GM23338 (cell line): Measurements from ENCODE around the gene PPM1L. TPM values are rescaled to one million over a fixed set of nuclear protein-coding genes. Genes with fewer than 3 reads are reported as not detected.

ENCODE experiments used
- ATAC-seq: fragments of 200-7000 bp; cut with Tn5 transposase; 3 replicates; pipeline ENCODE4 v1.9.1; 2020
- DNase-seq: peaks from one replicate; pipeline ENCODE4 v3.0.0-alpha.2; 2015; ENCODE audit warnings: low spot score
- H2AFZ ChIP-seq: fragments of 200-600 bp; sonication (generic); 2 replicates; pipeline ENCODE4 v1.8.0; 2016; ENCODE audit warnings: antibody characterized with exemption, mild to moderate bottlenecking, moderate library complexity
- H3F3A ChIP-seq: fragments of 200-600 bp; sonication (generic); replicated peaks from 2 replicates; pipeline ENCODE4 v1.8.0; 2017; ENCODE audit warnings: antibody characterized with exemption, mixed run types, low read depth
- H3K27ac ChIP-seq: fragments of 200-600 bp; sonication (generic); 2 replicates; pipeline ENCODE4 v1.6.1; 2016; ENCODE audit warnings: low read depth
- H3K27me3 ChIP-seq: fragments of 200-600 bp; sonication (generic); 2 replicates; pipeline ENCODE4 v1.8.0; 2016; ENCODE audit warnings: mild to moderate bottlenecking, mixed run types, moderate library complexity; ENCODE audit not compliant: insufficient read depth
- H3K36me3 ChIP-seq: fragments of 200-600 bp; sonication (generic); 2 replicates; pipeline ENCODE4 v1.8.0; 2016; ENCODE audit warnings: mild to moderate bottlenecking; ENCODE audit not compliant: insufficient read depth
- H3K4me1 ChIP-seq: fragments of 200-600 bp; sonication (generic); 2 replicates; pipeline ENCODE4 v1.8.0; 2016; ENCODE audit warnings: mild to moderate bottlenecking, moderate library complexity; ENCODE audit not compliant: insufficient read depth
- H3K4me2 ChIP-seq: fragments of 200-600 bp; sonication (generic); 2 replicates; pipeline ENCODE4 v1.7.1; 2017; ENCODE audit warnings: mixed run types
- H3K4me3 ChIP-seq: fragments of 200-600 bp; sonication (generic); 2 replicates; pipeline ENCODE4 v1.6.1; 2016; ENCODE audit warnings: mixed run types
- H3K79me2 ChIP-seq: fragments of 200-600 bp; sonication (generic); replicated peaks from 2 replicates; pipeline ENCODE4 v1.8.0; 2017; ENCODE audit warnings: mild to moderate bottlenecking; ENCODE audit not compliant: insufficient read depth
- H3K9me2 ChIP-seq: fragments of 200-600 bp; sonication (generic); 2 replicates; pipeline ENCODE4 v1.8.0; 2017; ENCODE audit not compliant: insufficient read depth
- H4K20me1 ChIP-seq: fragments of 200-600 bp; sonication (generic); replicated peaks from 2 replicates; pipeline ENCODE4 v1.8.0; 2017; ENCODE audit warnings: mild to moderate bottlenecking; ENCODE audit not compliant: insufficient read depth
- H3K27ac Mint-ChIP-seq: 2 replicates; pipeline ENCODE4 v1.8.0; 2020; ENCODE audit warnings: inconsistent platforms, mild to moderate bottlenecking, moderate library complexity, mixed read lengths
- H3K27me3 Mint-ChIP-seq: 3 replicates; pipeline ENCODE4 v1.8.0; 2022; ENCODE audit warnings: low read depth, mild to moderate bottlenecking, moderate library complexity, mixed read lengths, inconsistent platforms; ENCODE audit not compliant: insufficient read depth, poor library complexity
- H3K36me3 Mint-ChIP-seq: 3 replicates; pipeline ENCODE4 v1.8.0; 2021; ENCODE audit warnings: low read depth, mild to moderate bottlenecking, inconsistent platforms, moderate library complexity, mixed read lengths
- H3K4me1 Mint-ChIP-seq: 3 replicates; pipeline ENCODE4 v1.8.0; 2020; ENCODE audit warnings: mild to moderate bottlenecking, inconsistent platforms, mixed read lengths
- H3K4me3 Mint-ChIP-seq: 3 replicates; pipeline ENCODE4 v1.8.0; 2021; ENCODE audit warnings: moderate library complexity, mild to moderate bottlenecking, inconsistent platforms, mixed read lengths
- H3K9me3 Mint-ChIP-seq: 3 replicates; pipeline ENCODE4 v1.8.0; 2020; ENCODE audit warnings: moderate library complexity, mild to moderate bottlenecking, inconsistent platforms, mixed read lengths
- EZH2 ChIP-seq: fragments of 200-600 bp; sonication (generic); IDR thresholded peaks from one replicate; pipeline ENCODE4 v1.8.0; 2017; ENCODE audit warnings: antibody characterized with exemption, mild to moderate bottlenecking, low read depth; ENCODE audit not compliant: unreplicated experiment
- EZH2phosphoT487 ChIP-seq: fragments of 200-600 bp; sonication (generic); IDR thresholded peaks from one replicate; pipeline ENCODE4 v1.8.1; 2018; ENCODE audit warnings: antibody characterized with exemption; ENCODE audit not compliant: unreplicated experiment
- JUNB ChIP-seq: IDR thresholded peaks from one replicate; pipeline ENCODE4 v1.6.1; 2016; ENCODE audit warnings: antibody characterized with exemption; ENCODE audit not compliant: unreplicated experiment
- POLR2AphosphoS5 ChIP-seq: IDR thresholded peaks from 2 replicates; pipeline ENCODE4 v1.6.1; 2016; ENCODE audit warnings: antibody characterized with exemption, low read depth
- STAT1 ChIP-seq: IDR thresholded peaks from one replicate; pipeline ENCODE4 v1.6.1; 2016; ENCODE audit warnings: antibody characterized with exemption; ENCODE audit not compliant: unreplicated experiment
- ZNF114 ChIP-seq: fragments of 250-450 bp; sonication (Bioruptor Pico); IDR thresholded peaks from 2 replicates; pipeline ENCODE4 v1.5.0; 2020; ENCODE audit warnings: mild to moderate bottlenecking, moderate library complexity
- ZNF331 ChIP-seq: fragments of 250-450 bp; sonication (Bioruptor Pico); IDR thresholded peaks from 2 replicates; pipeline ENCODE4 v1.5.0; 2020; ENCODE audit warnings: low read depth, mild to moderate bottlenecking, moderate library complexity
- polyA plus RNA-seq: library from polyadenylated mRNA; unstranded; fragments of >200 nt; fragmentation: Nextera tagmentation; extraction: Ambion mirVana; gene quantifications from 2 replicates; pipeline ENCODE4 v1.2.1, GENCODE V29; 2016
- total RNA-seq: library from RNA; depleted of rRNA; stranded (reverse); fragments of >200 nt; shearing (Covaris generic); gene quantifications from 2 replicates; pipeline ENCODE4 v1.2.3, GENCODE V29; 2014
- TF ChIP-seq, protein P1 (sequence below): IDR thresholded peaks from 2 replicates; pipeline ENCODE4 v1.6.1; 2016; ENCODE audit warnings: antibody characterized with exemption
- TF ChIP-seq, protein P2 (sequence below): IDR thresholded peaks from one replicate; pipeline ENCODE4 v1.6.1; 2018; ENCODE audit warnings: antibody characterized with exemption; ENCODE audit not compliant: unreplicated experiment
- TF ChIP-seq, protein P3 (sequence below): fragments of 250-450 bp; sonication (Bioruptor Pico); IDR thresholded peaks from 2 replicates; pipeline ENCODE4 v1.5.0; 2020; ENCODE audit warnings: mild to moderate bottlenecking, moderate library complexity

Gene PPM1L
- total and polyA plus RNA-seq, 2 experiments from 2014 or later = 3.9 to 26.4 TPM

DNA sequence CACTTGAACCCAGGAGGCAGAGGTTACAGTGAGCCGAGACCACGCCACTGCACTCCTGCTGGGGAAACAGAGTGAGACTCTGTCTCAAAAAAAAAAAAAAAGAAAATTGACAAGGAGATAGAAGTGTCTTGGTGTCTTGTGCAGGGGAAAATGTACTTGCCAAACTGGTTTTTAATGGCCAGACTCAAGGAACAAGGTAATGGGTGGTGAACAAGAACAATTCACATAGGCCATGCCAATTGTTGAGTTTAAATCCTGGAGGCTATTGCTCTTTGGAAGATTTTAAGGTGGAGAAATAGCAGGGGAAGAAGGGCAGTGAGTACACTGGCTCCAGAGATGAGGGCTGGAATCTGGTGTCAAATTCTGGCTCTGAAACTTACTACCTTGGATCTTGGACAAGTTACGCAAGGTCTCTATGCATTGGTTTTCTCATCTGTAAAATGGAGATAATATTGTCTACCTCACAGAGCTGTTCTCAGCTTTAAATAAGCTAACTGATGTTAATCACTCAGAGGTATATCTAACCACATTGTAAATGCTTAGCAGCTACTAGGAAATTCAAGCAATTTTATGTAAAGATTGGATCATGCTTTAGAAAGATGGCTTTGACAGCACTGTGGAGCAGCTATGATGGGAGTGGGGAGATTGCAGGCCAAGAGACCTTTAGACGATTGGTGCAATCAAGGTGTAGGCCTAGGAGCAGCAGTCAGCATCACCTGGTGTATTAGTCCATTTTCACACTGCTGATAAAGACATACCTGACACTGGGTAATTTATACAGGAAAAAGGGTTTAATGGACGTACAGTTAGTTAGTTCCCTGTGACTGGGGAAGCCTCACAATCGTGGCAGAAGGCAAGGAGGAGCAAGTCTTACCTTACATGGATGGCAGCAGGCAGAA is 270.8 kb downstream of the PPM1L start:
- no peaks in the 10 kb centered on the region for H3K79me2 ChIP-seq
- H3K4me2 ChIP-seq = no peak overlapping the region
- Mint-ChIP-seq H3K9me3 (peaks cover 19% of the 10 kb centered on the region), H3K4me3 (no peak overlapping the region), H3K27ac (no peak overlapping the region), H3K27me3 (peaks cover 5% of the 10 kb centered on the region), H3K36me3 (peaks cover 14% of the 10 kb centered on the region), H3K4me1 (peaks cover 14% of the 10 kb centered on the region)
- no peaks in the 10 kb centered on the region for H3K27me3 ChIP-seq
- ATAC-seq (no peak), DNase-seq (no peak)
- H3K9me2 ChIP-seq = no peaks in the 10 kb centered on the region
- H3K27ac ChIP-seq = no peak overlapping the region
- H2AFZ ChIP-seq = no peak overlapping the region
- peaks cover 5% of the 10 kb centered on the region; the same call in 1 of the 2 replicates for H3K36me3 ChIP-seq
- no peaks in the 10 kb centered on the region for H3F3A ChIP-seq
- H4K20me1 ChIP-seq = no peaks in the 10 kb centered on the region
- peaks cover 4% of the 10 kb centered on the region; the same call in 1 of the 2 replicates for H3K4me1 ChIP-seq
- H3K4me3 ChIP-seq = no peak overlapping the region
- TF ChIP-seq POLR2AphosphoS5 (no peak), EZH2phosphoT487 (no peak), EZH2 (no peak), ZNF114 (CRISPR knock-in tag) (no peak), JUNB (no peak), ZNF331 (no peak), STAT1 (no peak)
- TF ChIP-seq, protein P1, sequence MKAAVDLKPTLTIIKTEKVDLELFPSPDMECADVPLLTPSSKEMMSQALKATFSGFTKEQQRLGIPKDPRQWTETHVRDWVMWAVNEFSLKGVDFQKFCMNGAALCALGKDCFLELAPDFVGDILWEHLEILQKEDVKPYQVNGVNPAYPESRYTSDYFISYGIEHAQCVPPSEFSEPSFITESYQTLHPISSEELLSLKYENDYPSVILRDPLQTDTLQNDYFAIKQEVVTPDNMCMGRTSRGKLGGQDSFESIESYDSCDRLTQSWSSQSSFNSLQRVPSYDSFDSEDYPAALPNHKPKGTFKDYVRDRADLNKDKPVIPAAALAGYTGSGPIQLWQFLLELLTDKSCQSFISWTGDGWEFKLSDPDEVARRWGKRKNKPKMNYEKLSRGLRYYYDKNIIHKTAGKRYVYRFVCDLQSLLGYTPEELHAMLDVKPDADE = no peak
- TF ChIP-seq, protein P2, sequence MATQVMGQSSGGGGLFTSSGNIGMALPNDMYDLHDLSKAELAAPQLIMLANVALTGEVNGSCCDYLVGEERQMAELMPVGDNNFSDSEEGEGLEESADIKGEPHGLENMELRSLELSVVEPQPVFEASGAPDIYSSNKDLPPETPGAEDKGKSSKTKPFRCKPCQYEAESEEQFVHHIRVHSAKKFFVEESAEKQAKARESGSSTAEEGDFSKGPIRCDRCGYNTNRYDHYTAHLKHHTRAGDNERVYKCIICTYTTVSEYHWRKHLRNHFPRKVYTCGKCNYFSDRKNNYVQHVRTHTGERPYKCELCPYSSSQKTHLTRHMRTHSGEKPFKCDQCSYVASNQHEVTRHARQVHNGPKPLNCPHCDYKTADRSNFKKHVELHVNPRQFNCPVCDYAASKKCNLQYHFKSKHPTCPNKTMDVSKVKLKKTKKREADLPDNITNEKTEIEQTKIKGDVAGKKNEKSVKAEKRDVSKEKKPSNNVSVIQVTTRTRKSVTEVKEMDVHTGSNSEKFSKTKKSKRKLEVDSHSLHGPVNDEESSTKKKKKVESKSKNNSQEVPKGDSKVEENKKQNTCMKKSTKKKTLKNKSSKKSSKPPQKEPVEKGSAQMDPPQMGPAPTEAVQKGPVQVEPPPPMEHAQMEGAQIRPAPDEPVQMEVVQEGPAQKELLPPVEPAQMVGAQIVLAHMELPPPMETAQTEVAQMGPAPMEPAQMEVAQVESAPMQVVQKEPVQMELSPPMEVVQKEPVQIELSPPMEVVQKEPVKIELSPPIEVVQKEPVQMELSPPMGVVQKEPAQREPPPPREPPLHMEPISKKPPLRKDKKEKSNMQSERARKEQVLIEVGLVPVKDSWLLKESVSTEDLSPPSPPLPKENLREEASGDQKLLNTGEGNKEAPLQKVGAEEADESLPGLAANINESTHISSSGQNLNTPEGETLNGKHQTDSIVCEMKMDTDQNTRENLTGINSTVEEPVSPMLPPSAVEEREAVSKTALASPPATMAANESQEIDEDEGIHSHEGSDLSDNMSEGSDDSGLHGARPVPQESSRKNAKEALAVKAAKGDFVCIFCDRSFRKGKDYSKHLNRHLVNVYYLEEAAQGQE = no peak
- TF ChIP-seq, protein P3, sequence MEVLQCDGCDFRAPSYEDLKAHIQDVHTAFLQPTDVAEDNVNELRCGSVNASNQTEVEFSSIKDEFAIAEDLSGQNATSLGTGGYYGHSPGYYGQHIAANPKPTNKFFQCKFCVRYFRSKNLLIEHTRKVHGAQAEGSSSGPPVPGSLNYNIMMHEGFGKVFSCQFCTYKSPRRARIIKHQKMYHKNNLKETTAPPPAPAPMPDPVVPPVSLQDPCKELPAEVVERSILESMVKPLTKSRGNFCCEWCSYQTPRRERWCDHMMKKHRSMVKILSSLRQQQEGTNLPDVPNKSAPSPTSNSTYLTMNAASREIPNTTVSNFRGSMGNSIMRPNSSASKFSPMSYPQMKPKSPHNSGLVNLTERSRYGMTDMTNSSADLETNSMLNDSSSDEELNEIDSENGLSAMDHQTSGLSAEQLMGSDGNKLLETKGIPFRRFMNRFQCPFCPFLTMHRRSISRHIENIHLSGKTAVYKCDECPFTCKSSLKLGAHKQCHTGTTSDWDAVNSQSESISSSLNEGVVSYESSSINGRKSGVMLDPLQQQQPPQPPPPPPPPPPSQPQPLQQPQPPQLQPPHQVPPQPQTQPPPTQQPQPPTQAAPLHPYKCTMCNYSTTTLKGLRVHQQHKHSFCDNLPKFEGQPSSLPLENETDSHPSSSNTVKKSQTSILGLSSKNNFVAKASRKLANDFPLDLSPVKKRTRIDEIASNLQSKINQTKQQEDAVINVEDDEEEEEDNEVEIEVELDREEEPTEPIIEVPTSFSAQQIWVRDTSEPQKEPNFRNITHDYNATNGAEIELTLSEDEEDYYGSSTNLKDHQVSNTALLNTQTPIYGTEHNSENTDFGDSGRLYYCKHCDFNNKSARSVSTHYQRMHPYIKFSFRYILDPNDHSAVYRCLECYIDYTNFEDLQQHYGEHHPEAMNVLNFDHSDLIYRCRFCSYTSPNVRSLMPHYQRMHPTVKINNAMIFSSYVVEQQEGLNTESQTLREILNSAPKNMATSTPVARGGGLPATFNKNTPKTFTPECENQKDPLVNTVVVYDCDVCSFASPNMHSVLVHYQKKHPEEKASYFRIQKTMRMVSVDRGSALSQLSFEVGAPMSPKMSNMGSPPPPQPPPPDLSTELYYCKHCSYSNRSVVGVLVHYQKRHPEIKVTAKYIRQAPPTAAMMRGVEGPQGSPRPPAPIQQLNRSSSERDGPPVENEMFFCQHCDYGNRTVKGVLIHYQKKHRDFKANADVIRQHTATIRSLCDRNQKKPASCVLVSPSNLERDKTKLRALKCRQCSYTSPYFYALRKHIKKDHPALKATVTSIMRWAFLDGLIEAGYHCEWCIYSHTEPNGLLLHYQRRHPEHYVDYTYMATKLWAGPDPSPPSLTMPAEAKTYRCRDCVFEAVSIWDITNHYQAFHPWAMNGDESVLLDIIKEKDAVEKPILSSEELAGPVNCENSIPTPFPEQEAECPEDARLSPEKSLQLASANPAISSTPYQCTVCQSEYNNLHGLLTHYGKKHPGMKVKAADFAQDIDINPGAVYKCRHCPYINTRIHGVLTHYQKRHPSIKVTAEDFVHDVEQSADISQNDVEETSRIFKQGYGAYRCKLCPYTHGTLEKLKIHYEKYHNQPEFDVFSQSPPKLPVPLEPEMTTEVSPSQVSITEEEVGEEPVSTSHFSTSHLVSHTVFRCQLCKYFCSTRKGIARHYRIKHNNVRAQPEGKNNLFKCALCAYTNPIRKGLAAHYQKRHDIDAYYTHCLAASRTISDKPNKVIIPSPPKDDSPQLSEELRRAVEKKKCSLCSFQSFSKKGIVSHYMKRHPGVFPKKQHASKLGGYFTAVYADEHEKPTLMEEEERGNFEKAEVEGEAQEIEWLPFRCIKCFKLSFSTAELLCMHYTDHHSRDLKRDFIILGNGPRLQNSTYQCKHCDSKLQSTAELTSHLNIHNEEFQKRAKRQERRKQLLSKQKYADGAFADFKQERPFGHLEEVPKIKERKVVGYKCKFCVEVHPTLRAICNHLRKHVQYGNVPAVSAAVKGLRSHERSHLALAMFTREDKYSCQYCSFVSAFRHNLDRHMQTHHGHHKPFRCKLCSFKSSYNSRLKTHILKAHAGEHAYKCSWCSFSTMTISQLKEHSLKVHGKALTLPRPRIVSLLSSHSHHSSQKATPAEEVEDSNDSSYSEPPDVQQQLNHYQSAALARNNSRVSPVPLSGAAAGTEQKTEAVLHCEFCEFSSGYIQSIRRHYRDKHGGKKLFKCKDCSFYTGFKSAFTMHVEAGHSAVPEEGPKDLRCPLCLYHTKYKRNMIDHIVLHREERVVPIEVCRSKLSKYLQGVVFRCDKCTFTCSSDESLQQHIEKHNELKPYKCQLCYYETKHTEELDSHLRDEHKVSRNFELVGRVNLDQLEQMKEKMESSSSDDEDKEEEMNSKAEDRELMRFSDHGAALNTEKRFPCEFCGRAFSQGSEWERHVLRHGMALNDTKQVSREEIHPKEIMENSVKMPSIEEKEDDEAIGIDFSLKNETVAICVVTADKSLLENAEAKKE (CRISPR knock-in tag) = no peak
